Muscle layer of duodenum (tissue), 2 donors: ENCODE results near the gene NDUFB2.
A peak's percentile ranks its signal among the peaks of the same experiment; 100 is the strongest.
"Not testable (repeated sequence)": the region's sequence is repeated elsewhere in the genome, so short reads cannot be mapped to it uniquely, and the experiment has no call there.

ENCODE experiments used
- H3K27ac ChIP-seq: one replicate; pipeline ENCODE4 v1.7.0; 2013; ENCODE audit warnings: mild to moderate bottlenecking, low read length
- H3K27me3 ChIP-seq: one replicate; pipeline ENCODE4 v1.7.0; 2013; ENCODE audit warnings: low read depth, mild to moderate bottlenecking, control low read depth, low read length
- H3K36me3 ChIP-seq, 2 donors: one replicate each; pipeline ENCODE4 v1.7.0; 2013; ENCODE audit warnings: low read length in 2 of 2, control low read depth in 1 of 2, mild to moderate bottlenecking in 1 of 2; ENCODE audit not compliant: insufficient read depth in 2 of 2, control insufficient read depth in 1 of 2
- H3K4me1 ChIP-seq, 2 donors: one replicate each; pipeline ENCODE4 v1.7.0; 2013; ENCODE audit warnings: low read length in 2 of 2, mild to moderate bottlenecking in 2 of 2, control low read depth in 1 of 2, moderate library complexity in 1 of 2; ENCODE audit not compliant: insufficient read depth in 2 of 2, control insufficient read depth in 1 of 2
- H3K4me3 ChIP-seq, 2 donors: one replicate each; pipeline ENCODE4 v1.7.0; 2013; ENCODE audit warnings: low read length in 2 of 2, low read depth in 1 of 2, mild to moderate bottlenecking in 1 of 2
- H3K9me3 ChIP-seq, 2 donors: one replicate each; pipeline ENCODE4 v1.7.0; 2013; ENCODE audit warnings: low read length in 2 of 2, control low read depth in 1 of 2, mild to moderate bottlenecking in 1 of 2; ENCODE audit not compliant: control insufficient read depth in 1 of 2
- donor health status: healthy.

NDUFB2 gene

DNA sequence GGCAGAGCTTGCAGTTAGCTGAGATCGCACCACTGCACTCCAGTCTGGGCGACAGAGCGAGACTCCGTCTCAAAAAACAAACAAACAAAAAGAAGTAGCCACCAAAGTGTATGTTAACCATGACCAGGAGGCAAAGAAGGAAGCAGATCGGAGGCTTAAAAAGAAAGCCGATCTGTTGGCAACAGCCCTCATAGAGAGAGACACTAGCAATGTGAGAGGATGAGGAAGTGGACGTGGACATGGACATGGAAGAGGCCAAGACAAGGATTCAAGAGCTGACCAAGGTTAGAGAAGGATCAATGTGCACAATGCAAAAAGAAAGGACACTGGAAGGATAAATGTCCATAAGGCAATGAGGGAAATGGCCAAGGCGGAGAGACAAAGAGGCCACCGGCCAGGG is 38.6 kb upstream of the NDUFB2 start:
- Histone ChIP-seq H3K9me3 (no peaks in the 10 kb centered on the region), H3K4me3 (no peak overlapping the region), H3K4me1 (peaks cover 8 to 28% of the 10 kb centered on the region in 2 donors), H3K27me3 (no peaks in the 10 kb centered on the region), H3K27ac (no peak overlapping the region), H3K36me3 (no peaks in the 10 kb centered on the region)

DNA sequence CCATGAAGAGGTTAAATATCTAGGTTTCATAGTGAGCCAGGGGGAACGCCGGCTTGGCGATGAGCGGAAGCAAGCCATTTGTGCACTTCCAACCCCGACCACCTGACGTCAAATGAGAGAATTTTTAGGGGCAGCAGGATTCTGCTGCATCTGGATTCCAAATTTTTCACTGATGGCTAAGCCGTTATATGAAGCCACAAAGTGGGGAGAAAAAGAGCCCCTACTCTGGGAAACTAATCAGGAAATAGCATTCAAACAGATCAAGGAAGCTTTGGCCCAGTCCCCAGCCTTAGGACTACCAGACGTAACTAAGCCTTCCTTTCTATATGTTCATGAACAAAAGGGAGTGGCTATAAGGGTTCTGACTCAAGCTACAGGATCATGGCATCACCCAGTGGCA is 36.7 kb upstream of the NDUFB2 start:
- H3K4me1 ChIP-seq, result peaks cover 4 to 17% of the 10 kb centered on the region in 2 donors
- no peaks in the 10 kb centered on the region for H3K9me3 ChIP-seq
- no peaks in the 10 kb centered on the region for H3K36me3 ChIP-seq
- H3K27me3 ChIP-seq, result no peaks in the 10 kb centered on the region
- no peak overlapping the region for H3K27ac ChIP-seq
- H3K4me3 ChIP-seq, result no peak overlapping the region

DNA sequence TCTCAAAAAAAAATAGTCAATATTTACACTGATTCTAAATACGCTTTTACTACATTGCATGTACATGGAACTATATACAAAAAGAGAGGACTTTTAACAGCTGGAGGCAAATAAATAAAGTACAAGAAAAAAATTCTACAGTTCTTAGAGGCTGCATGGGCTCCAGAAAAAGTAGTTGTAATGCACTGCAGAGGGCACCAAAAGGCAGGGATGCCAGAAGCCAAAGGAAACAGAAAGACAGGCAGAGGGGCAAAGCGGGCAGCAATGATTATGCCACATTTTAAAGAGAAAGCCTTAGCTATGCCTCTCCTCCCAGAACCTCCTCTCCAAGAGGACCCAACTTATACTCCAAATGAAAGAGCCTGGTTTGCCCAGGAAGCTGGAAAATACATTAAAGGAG is 35.4 kb upstream of the NDUFB2 start:
- Histone ChIP-seq H3K27ac (no peak overlapping the region), H3K9me3 (no peaks in the 10 kb centered on the region), H3K36me3 (no peaks in the 10 kb centered on the region), H3K4me3 (no peak overlapping the region), H3K27me3 (no peaks in the 10 kb centered on the region), H3K4me1 (peaks cover 4 to 13% of the 10 kb centered on the region in 2 donors)

DNA sequence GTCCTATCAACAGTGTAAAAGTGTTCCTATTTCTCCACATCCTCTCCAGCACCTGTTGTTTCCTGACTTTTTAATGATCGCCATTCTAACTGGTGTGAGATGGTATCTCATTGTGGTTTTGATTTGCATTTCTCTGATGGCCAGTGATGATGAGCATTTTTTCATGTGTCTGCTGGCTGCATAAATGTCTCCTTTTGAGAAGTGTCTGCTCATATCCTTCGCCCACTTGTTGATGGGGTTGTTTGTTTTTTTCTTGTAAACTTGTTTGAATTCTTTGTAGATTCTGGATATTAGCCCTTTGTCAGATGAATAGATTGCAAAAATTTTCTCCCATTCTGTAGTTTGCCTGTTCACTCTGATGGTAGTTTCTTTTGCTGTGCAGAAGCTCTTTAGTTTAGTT is 33.6 kb upstream of the NDUFB2 start:
- not testable (repeated sequence) for H3K4me1 ChIP-seq, H3K9me3 ChIP-seq, H3K36me3 ChIP-seq, H3K27ac ChIP-seq, H3K27me3 ChIP-seq, H3K4me3 ChIP-seq

DNA sequence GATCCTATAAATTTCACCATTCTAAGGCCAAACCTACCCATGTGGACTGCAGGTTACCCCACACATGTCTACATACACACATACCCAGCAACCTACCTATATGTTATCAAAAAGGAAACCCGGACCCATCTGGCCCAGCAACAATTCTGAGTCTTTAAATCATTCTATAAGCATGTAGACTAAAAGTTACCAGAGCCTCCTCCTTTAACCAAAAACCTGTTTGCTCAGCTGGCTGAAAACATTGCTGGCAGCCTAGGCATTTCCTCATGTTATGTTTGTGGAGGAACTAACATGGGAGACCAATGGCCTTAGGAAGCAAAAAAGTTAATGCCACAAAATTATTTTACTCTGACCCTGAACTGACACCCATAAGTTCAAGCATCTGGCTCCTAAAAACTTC is 29.0 kb upstream of the NDUFB2 start:
- H3K4me3 ChIP-seq, result no peak overlapping the region
- H3K4me1 ChIP-seq, result peaks cover 0 to 2% of the 10 kb centered on the region in 2 donors
- no peaks in the 10 kb centered on the region for H3K36me3 ChIP-seq
- no peaks in the 10 kb centered on the region for H3K27me3 ChIP-seq
- H3K9me3 ChIP-seq, result no peaks in the 10 kb centered on the region
- H3K27ac ChIP-seq, result no peak overlapping the region

DNA sequence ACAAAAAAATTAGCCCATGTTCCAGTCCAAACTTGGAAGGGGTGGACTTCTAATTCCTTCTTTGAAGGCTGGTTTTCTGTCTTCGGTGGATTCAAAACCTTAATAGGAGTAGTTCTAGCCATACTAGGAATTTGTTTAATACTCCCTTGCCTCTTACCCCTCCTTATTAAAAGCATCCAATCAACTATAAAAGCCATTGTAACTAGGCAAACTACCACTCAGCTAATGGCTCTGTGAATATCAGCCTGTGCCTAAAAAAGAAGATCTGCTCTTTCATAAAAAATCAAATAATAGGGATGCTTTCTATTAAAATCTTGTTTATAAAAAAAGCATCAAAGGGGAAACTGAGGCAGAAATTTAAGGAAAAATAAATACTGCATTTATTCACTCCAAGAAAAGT is 27.9 kb upstream of the NDUFB2 start:
- no peaks in the 10 kb centered on the region for H3K9me3 ChIP-seq
- H3K4me1 ChIP-seq, result peaks cover 2% of the 10 kb centered on the region in 2 donors
- no peaks in the 10 kb centered on the region for H3K36me3 ChIP-seq
- H3K4me3 ChIP-seq, result no peak overlapping the region
- H3K27me3 ChIP-seq, result no peaks in the 10 kb centered on the region
- H3K27ac ChIP-seq, result no peak overlapping the region

DNA sequence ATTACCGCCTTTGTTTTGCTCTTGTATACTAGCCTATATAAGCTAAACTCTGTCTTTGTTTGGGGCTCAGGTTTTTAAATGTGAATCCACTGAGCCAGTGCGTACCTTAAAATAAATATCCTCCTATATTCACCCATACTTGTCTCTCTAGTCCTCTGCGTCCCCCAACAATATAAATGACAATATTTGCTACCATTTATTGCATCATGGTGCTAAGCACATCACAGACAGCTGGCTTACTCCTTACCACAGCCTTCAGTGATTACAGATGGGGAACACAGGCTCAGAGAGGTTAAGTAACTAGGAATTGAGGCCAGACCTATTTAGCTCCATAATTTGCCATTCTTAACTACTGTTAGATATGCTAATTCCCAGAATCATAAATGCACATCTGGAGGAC is 27.2 kb upstream of the NDUFB2 start:
- H3K9me3 ChIP-seq, result no peaks in the 10 kb centered on the region
- no peak overlapping the region for H3K27ac ChIP-seq
- no peak overlapping the region for H3K4me3 ChIP-seq

DNA sequence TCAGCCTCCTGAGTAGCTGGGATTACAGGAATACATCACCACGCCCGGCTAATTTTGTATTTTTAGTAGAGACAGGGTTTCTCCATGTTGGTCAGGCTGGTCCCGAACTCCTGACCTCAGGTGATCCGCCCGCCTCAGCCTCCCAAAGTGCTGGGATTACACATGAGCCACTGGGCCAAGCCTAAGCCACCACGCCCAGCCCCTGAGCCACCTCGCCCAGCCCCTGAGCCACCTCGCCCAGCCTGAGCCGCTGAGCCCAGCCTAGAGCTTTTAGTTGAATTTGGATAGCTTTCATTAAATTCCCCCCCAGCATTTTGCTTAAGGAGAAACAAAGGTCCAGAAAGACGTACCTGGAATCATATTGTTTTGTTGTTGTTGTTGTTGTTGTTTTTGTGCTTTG is 26.6 kb upstream of the NDUFB2 start:
- H3K9me3 ChIP-seq, H3K4me3 ChIP-seq, H3K27ac ChIP-seq, H3K27me3 ChIP-seq, H3K36me3 ChIP-seq: not testable (repeated sequence)
- H3K4me1 ChIP-seq, result peaks cover 7 to 14% of the 10 kb centered on the region in 2 donors

More for the DNA sequence above, 27.2 kb upstream of the NDUFB2 start:
- H3K27me3 ChIP-seq, result no peaks in the 10 kb centered on the region
- H3K4me1 ChIP-seq, result peaks cover 4 to 9% of the 10 kb centered on the region in 2 donors
- no peaks in the 10 kb centered on the region for H3K36me3 ChIP-seq

DNA sequence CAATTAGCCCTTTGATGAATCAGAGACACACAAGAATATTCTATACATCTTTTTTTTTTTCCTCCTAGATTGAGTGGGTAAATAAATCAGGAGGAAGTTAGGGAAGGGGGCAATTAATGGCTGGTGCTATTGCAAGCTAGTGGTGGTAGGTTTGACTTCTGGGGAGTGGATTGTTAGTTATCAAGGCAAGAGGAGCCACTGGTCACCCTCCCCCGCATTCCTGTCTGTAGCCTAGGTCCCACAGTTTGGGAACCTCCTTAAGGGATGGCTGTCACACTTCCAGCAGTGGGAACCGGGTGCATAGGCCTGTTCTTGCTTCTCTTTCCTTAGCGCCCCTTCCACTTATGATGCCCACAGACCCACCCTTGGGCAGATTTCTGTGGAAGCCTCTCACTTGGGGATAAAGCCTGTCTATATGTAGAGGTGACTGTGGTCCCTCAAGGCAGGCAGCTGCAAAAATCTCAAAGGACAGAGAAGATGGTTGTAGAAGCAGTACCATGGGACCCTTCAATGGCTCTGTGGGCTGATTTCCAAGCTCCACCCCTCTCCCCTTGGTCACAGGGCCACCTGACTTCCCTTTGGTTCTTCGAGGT is 26.1 kb upstream of the NDUFB2 start:
- Histone ChIP-seq H3K4me1 (peaks cover 8 to 16% of the 10 kb centered on the region in 2 donors), H3K27ac (no peak overlapping the region), H3K27me3 (no peaks in the 10 kb centered on the region), H3K4me3 (no peak overlapping the region), H3K36me3 (no peaks in the 10 kb centered on the region), H3K9me3 (no peaks in the 10 kb centered on the region)

DNA sequence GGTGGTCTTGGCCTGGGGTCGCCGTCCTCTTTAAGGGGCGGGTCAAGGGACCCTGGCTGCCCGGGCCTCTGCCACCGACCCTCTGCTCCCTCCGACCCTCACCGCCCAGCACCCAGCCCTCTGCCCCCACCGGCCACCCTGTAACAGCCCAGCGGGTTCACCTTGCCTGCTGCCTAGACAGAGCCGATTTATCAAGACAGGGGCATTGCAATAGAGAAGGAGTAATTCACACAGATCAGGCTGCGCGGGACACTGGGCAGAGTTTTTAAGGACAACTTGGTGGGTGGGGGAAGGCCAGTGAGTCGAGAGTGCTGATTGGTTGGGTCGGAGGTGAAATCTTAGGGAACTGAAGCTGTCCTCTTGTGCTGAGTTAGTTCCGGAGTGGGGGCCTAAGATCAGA is 24.5 kb upstream of the NDUFB2 start:
- H3K4me1 ChIP-seq, result peaks cover 14 to 16% of the 10 kb centered on the region in 2 donors
- no peak overlapping the region for H3K4me3 ChIP-seq
- no peak overlapping the region for H3K27ac ChIP-seq
- no peaks in the 10 kb centered on the region for H3K36me3 ChIP-seq
- H3K9me3 ChIP-seq, result no peaks in the 10 kb centered on the region
- H3K27me3 ChIP-seq, result no peaks in the 10 kb centered on the region

DNA sequence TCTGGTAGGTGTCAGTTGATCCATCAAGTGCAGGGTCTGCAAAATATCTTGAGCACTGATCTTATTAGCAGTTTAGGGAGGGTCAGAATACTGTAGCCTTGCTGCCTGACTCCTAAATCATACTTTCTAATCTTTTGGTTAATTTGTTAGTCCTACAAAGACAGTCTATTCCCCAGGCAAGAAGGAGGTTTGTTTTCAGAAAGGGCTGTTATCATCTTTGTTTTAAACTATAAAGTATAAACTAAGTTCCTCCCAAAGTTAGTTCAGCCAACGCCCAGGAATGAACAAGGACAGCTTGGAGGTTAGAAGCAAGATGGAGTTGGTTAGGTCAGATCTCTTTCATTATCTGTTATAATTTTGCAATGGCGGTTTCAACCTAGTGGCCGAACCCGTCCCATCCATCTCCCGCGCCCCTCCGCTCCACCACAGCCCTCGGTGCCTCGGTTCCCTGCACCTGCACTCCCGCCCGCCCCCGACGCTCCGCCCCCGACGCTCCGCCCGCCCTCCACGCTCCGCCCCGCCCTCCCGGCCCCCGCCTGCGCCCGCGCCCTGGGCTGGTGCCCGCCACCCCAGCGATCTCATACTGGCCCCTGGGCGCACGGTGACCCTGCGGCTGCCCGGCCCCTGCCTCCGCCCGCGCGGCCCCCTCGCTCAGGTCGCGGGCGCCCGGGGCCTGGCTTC is 24.0 kb upstream of the NDUFB2 start, which contains the start of gene ADCK2:
ADCK2 (plus strand) TSS at position 564 of the 681 bp plus-strand sequence. CDS start 386 bp downstream, outside the sequence.
- no peak within 1 kb of the TSS for H3K27ac ChIP-seq
- no peaks in the 10 kb centered on the region for H3K27me3 ChIP-seq
- H3K4me1 ChIP-seq, result peaks cover 14 to 16% of the 10 kb centered on the region in 2 donors

More for the DNA sequence above, 24.0 kb upstream of the NDUFB2 start, which contains the start of gene ADCK2:
- Histone ChIP-seq H3K36me3 (no peaks in the 10 kb centered on the region), H3K9me3 (no peaks in the 10 kb centered on the region), H3K4me3 (peak within 1 kb of the TSS; percentile 65 to 82)
